ENCODE measurements around the gene RPS21.
"Not testable (repeated sequence)": the region's sequence is repeated elsewhere in the genome, so short reads cannot be mapped to it uniquely, and the experiment has no call there.

The RPS21 gene

GRCh38 chr20:62425281-62426058 is 38.6 kb downstream of the RPS21 start:
- no peak for DNase-seq (ENCODE audit: extremely low read depth, insufficient read length)
- TF ChIP-seq CTCF (IDR thresholded peaks at IDR 0.05; ENCODE audit: insufficient read depth, low read length, poor library complexity, severe bottlenecking), result no peak

DNA sequence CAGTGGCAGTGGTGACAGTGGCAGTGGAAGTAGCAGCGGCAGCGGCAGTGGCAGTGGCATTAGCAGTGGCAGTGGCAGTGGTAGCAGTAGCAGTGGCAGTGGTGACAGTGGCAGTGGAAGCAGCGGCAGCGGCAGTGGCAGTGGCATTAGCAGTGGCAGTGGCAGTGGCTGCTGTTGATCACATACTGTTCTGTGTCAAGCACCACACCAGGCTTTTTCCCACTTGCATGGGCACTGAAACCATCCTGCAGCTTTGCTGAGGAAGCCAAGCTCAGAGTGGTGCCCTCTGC is 39.1 kb downstream of the RPS21 start:
- not testable (repeated sequence) for H3K4me3 ChIP-seq (replicated peaks; ENCODE audit: low read depth, low read length); H3K27me3 ChIP-seq (replicated peaks; ENCODE audit: control insufficient read depth, insufficient read depth, low read length); DNase-seq (ENCODE audit: extremely low read depth, insufficient read length); H3K36me3 ChIP-seq (ENCODE audit: control insufficient read depth, insufficient read depth, low read length)

More at GRCh38 chr20:62425281-62426058, 38.6 kb downstream of the RPS21 start:
- Histone ChIP-seq H3K4me3 (replicated peaks; ENCODE audit: low read depth, low read length) (no peak overlapping the region), H3K27me3 (replicated peaks; ENCODE audit: control insufficient read depth, insufficient read depth, low read length) (no peaks in the 10 kb centered on the region; the same call in 1 of the 2 replicates), H3K36me3 (ENCODE audit: control insufficient read depth, insufficient read depth, low read length) (no peaks in the 10 kb centered on the region)

GRCh38 chr20:62426699-62427131 is 39.8 kb downstream of the RPS21 start:
- no peak for TF ChIP-seq CTCF (IDR thresholded peaks at IDR 0.05; ENCODE audit: insufficient read depth, low read length, poor library complexity, severe bottlenecking)
- no peak for DNase-seq (ENCODE audit: extremely low read depth, insufficient read length)
- Histone ChIP-seq H3K27me3 (replicated peaks; ENCODE audit: control insufficient read depth, insufficient read depth, low read length) (no peaks in the 10 kb centered on the region; the same call in 1 of the 2 replicates), H3K4me3 (replicated peaks; ENCODE audit: low read depth, low read length) (no peak overlapping the region), H3K36me3 (ENCODE audit: control insufficient read depth, insufficient read depth, low read length) (no peaks in the 10 kb centered on the region)

GRCh38 chr20:62427172-62428001 is 40.5 kb downstream of the RPS21 start, which contains the start of gene RBBP8NL:
Gene RBBP8NL, minus strand, starts transcription at chr20:62427539. Its CDS starts 7,892 bp downstream, at chr20:62419647.
- Histone ChIP-seq H3K4me3 (replicated peaks; ENCODE audit: low read depth, low read length) (no peak within 1 kb of the TSS), H3K36me3 (ENCODE audit: control insufficient read depth, insufficient read depth, low read length) (no peaks in the 10 kb centered on the region), H3K27me3 (replicated peaks; ENCODE audit: control insufficient read depth, insufficient read depth, low read length) (no peaks in the 10 kb centered on the region; the same call in 1 of the 2 replicates)
- no peak for TF ChIP-seq CTCF (IDR thresholded peaks at IDR 0.05; ENCODE audit: insufficient read depth, low read length, poor library complexity, severe bottlenecking)
- no peak for DNase-seq (ENCODE audit: extremely low read depth, insufficient read length)

DNA sequence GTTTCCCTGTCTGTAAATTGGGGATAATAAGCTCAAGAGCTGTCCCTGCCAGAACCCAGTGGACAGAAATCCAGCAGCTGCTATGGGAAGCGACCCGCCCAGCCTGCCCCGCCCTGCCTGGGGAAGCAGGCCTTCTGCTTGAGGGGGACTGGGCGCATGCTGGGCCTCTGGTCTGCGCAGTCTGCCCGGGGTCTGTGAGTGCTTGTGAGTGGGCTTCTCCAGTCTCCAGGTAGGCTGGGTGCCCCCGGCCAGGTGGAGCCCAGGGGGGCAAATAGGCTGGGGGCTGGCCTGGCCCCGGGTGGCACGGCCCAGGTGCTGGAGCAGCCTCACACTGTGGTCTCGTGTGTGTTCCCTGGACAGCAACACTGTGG is 41.1 kb downstream of the RPS21 start:
- Histone ChIP-seq H3K27me3 (replicated peaks; ENCODE audit: control insufficient read depth, insufficient read depth, low read length) (no peaks in the 10 kb centered on the region; the same call in 1 of the 2 replicates), H3K36me3 (ENCODE audit: control insufficient read depth, insufficient read depth, low read length) (no peaks in the 10 kb centered on the region), H3K4me3 (replicated peaks; ENCODE audit: low read depth, low read length) (no peak overlapping the region)
- DNase-seq (ENCODE audit: extremely low read depth, insufficient read length), result no peak
- TF ChIP-seq CTCF (IDR thresholded peaks at IDR 0.05; ENCODE audit: insufficient read depth, low read length, poor library complexity, severe bottlenecking), result no peak

Measured in GM06990 (cell line).